Vagina (tissue), 2 donors: ENCODE measurements around the gene GLI3. TPM values are rescaled to one million over a fixed set of nuclear protein-coding genes. Genes with fewer than 3 reads are reported as not detected.

Experiments used
- DNase-seq, 2 donors: peaks; one replicate each; pipeline ENCODE4 v3.0.0-alpha.2; 2017; ENCODE audit errors: extremely low spot score in 2 of 2
- H3K27ac ChIP-seq: fragments of 200-600 bp; sonication (generic); one replicate; pipeline ENCODE4 v1.5.1; 2019
- H3K27me3 ChIP-seq: fragments of 200-600 bp; sonication (generic); one replicate; pipeline ENCODE4 v1.5.1; 2019
- H3K36me3 ChIP-seq, 2 donors: fragments of 200-600 bp; sonication (generic); one replicate each; pipeline ENCODE4 v1.5.1; 2017 to 2019
- H3K4me1 ChIP-seq: fragments of 200-600 bp; sonication (generic); one replicate; pipeline ENCODE4 v1.5.1; 2019
- H3K4me3 ChIP-seq, 2 donors: fragments of 200-600 bp; sonication (generic); 1 replicate in 1 of 2; 2 replicates in 1 of 2; pipeline ENCODE4 v1.5.1; 2016 to 2019
- H3K9me3 ChIP-seq: fragments of 200-600 bp; sonication (generic); one replicate; pipeline ENCODE4 v1.5.1; 2019
- CTCF ChIP-seq, 3 experiments: fragments of 450-650 bp in 2 of 3; fragments of 200-600 bp in 1 of 3; sonication (generic) in 1 of 3; IDR thresholded peaks; one replicate each; pipeline ENCODE4 v1.5.1; 2017 to 2019; ENCODE audit warnings: antibody characterized with exemption in 3 of 3, mild to moderate bottlenecking in 2 of 3, moderate library complexity in 2 of 3
- POLR2A ChIP-seq, 2 donors: fragments of 450-650 bp; IDR thresholded peaks; one replicate each; pipeline ENCODE4 v1.6.1; 2017; ENCODE audit warnings: antibody characterized with exemption in 2 of 2, mild to moderate bottlenecking in 2 of 2, moderate library complexity in 2 of 2
- POLR2AphosphoS5 ChIP-seq, 2 donors: sonication (generic); formaldehyde crosslinking; IDR thresholded peaks; one replicate each; pipeline ENCODE4 v1.9.0; 2017; ENCODE audit warnings: antibody characterized with exemption in 2 of 2, mild to moderate bottlenecking in 2 of 2, low read depth in 1 of 2; ENCODE audit not compliant: insufficient read depth in 1 of 2
- intact Hi-C: fragments of 100-400 bp; cut with DNase I; formaldehyde crosslinking; loops from one replicate; pipeline ENCODE4 v1.15.1; 2023
- total RNA-seq: library from RNA; depleted of rRNA; stranded (reverse); fragments of >200 nt; gene quantifications from one replicate; pipeline ENCODE4 v1.2.3, GENCODE V29; 2016

Gene GLI3
- total RNA-seq, 1 donor from 2014 or later, result 24.6 TPM

GRCh38 chr7:41994036-41994745 is 242.8 kb downstream of the GLI3 start:
- Histone ChIP-seq H3K4me3 (no peak overlapping the region), H3K9me3 (no peaks in the 10 kb centered on the region), H3K27me3 (no peaks in the 10 kb centered on the region), H3K36me3 (no peaks in the 10 kb centered on the region), H3K4me1 (peaks cover 69% of the 10 kb centered on the region), H3K27ac (no peak overlapping the region)
- TF ChIP-seq POLR2A (IDR thresholded peaks at IDR 0.05) (no peak), POLR2AphosphoS5 (IDR thresholded peaks at IDR 0.05; ENCODE audit: insufficient read depth in 1 of 2, low read depth in 1 of 2) (no peak), CTCF (IDR thresholded peaks at IDR 0.05) (no peak)
- DNase-seq, result no peak
- intact Hi-C loops, result no loop called here

GRCh38 chr7:41992881-41993867 is 243.8 kb downstream of the GLI3 start:
- peaks cover 68% of the 10 kb centered on the region for H3K4me1 ChIP-seq
- H3K4me3 ChIP-seq, result no peak overlapping the region
- TF ChIP-seq POLR2A (IDR thresholded peaks at IDR 0.05) (no peak), CTCF (IDR thresholded peaks at IDR 0.05) (no peak), POLR2AphosphoS5 (IDR thresholded peaks at IDR 0.05; ENCODE audit: insufficient read depth in 1 of 2, low read depth in 1 of 2) (no peak)
- no peaks in the 10 kb centered on the region for H3K27me3 ChIP-seq
- H3K36me3 ChIP-seq, result no peaks in the 10 kb centered on the region
- no peaks in the 10 kb centered on the region for H3K9me3 ChIP-seq
- no peak overlapping the region for H3K27ac ChIP-seq
- intact Hi-C loops, result no loop called here
- peak in 1 of 2 donors; percentile 72 for DNase-seq

- H3K27ac ChIP-seq, result no peak overlapping the region
- H3K4me1 ChIP-seq, result peaks cover 17% of the 10 kb centered on the region
- no peak for TF ChIP-seq POLR2A (IDR thresholded peaks at IDR 0.05)
- TF ChIP-seq CTCF (IDR thresholded peaks at IDR 0.05), result no peak
- TF ChIP-seq POLR2AphosphoS5 (IDR thresholded peaks at IDR 0.05; ENCODE audit: insufficient read depth in 1 of 2, low read depth in 1 of 2), result no peak
- H3K4me3 ChIP-seq, result no peak overlapping the region
- intact Hi-C loops, result no loop called here
- DNase-seq, result no peak
- H3K36me3 ChIP-seq, result peaks cover 0 to 4% of the 10 kb centered on the region in 2 donors
- no peaks in the 10 kb centered on the region for H3K27me3 ChIP-seq
- H3K9me3 ChIP-seq, result no peaks in the 10 kb centered on the region
Measured at GRCh38 chr7:41984888-41985287, 252.1 kb downstream of the GLI3 start.

- TF ChIP-seq POLR2AphosphoS5 (IDR thresholded peaks at IDR 0.05; ENCODE audit: insufficient read depth in 1 of 2, low read depth in 1 of 2) (no peak), POLR2A (IDR thresholded peaks at IDR 0.05) (no peak), CTCF (IDR thresholded peaks at IDR 0.05) (no peak)
- Histone ChIP-seq H3K9me3 (no peaks in the 10 kb centered on the region), H3K4me3 (no peak overlapping the region), H3K27ac (no peak overlapping the region), H3K36me3 (peaks cover 0 to 8% of the 10 kb centered on the region in 2 donors), H3K27me3 (no peaks in the 10 kb centered on the region), H3K4me1 (peaks cover 44% of the 10 kb centered on the region)
- intact Hi-C loops, result no loop called here
- no peak for DNase-seq
Measured at GRCh38 chr7:41981046-41982040, 255.7 kb downstream of the GLI3 start.
